ENCODE data around the gene CMTR2. TPM values are rescaled to one million over a fixed set of nuclear protein-coding genes. Genes with fewer than 3 reads are reported as not detected.

CMTR2 gene
- total RNA-seq, 1 donor = 18.8 TPM

DNA sequence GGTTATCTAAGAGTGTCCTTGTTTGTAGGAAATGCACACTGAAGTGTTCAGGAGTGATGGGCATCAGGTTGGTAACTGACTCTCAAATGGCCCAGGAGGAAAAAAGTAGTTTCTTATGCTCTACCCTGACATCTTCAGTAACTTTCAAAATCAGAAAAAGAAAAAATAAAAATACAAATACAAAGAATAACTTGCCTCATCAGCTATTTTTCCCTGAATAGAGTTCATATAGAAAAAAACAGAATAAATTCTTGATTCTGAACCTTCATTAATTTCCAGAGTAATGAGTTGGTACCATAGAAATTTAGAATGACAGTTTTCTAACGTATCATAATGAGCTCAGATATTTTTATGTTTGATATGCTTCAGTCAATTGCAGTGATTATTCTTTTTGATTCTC, 31.4 kb downstream of the CMTR2 start:
- H3K9me3 ChIP-seq (ENCODE audit: low read depth, low read length) = no peaks in the 10 kb centered on the region
- no peak overlapping the region for H3K4me3 ChIP-seq (ENCODE audit: low read length)
- peaks cover 7% of the 10 kb centered on the region for H3K4me1 ChIP-seq (ENCODE audit: insufficient read depth, low read length)
- no peaks in the 10 kb centered on the region for H3K27me3 ChIP-seq (ENCODE audit: insufficient read depth, low read length)

DNA sequence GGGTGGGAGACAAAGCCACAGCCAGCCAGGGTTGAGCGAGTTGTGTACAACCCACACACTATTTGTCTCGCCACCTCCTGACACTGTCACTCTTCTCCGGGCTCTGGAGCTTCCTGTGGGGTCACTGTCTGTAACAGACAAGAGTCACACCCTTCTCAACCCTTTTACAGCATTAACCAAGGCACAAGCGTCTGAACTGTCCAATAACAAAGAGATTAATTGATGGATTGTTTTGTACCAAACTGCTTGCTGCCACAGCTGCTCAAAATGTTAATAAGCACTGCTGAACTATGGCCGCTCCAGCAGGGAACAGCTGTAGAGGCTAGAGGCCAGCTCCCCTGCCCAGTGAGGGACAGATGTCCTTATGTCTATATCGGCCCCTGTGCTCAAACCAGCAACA, 33.5 kb downstream of the CMTR2 start:
- H3K4me3 ChIP-seq (ENCODE audit: low read length) = no peak overlapping the region
- H3K9me3 ChIP-seq (ENCODE audit: low read depth, low read length) = no peaks in the 10 kb centered on the region
- peaks cover 7% of the 10 kb centered on the region for H3K4me1 ChIP-seq (ENCODE audit: insufficient read depth, low read length)
- no peaks in the 10 kb centered on the region for H3K27me3 ChIP-seq (ENCODE audit: insufficient read depth, low read length)

DNA sequence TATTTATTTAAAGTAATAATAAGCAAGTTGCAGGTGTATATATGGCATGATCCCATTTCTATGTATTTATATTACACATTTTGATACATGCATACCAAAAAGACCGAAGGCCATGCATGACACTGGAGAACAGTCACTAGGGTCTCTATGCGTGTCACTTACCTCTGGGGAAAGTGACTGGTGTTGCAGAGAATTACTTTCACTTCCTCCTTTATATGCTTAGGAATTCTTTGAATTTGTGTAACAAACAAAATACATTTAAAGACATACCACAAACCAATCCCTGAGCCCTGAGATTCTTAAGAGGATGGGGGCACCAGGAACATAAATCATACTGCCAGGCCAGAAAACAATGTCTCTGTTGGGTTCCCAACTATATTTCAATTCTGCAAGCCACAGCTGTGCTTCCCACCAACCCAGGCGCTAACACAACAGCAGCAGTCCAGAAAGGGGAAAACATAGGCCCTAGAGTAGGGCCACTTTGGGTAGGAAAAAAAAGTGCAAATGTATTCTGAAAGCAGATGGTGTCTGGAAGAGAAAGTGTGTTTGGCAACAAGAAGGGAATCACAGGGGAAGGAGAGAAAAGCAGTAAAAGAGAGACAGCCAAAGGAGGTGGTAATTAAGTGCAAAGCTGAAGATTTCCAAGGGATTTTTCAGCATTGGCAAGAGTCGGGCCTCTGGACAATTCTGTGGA, 34.2 kb downstream of the CMTR2 start:
- Histone ChIP-seq H3K4me3 (ENCODE audit: low read length) (no peak overlapping the region), H3K27me3 (ENCODE audit: insufficient read depth, low read length) (no peaks in the 10 kb centered on the region), H3K9me3 (ENCODE audit: low read depth, low read length) (no peaks in the 10 kb centered on the region), H3K4me1 (ENCODE audit: insufficient read depth, low read length) (peaks cover 7% of the 10 kb centered on the region)

DNA sequence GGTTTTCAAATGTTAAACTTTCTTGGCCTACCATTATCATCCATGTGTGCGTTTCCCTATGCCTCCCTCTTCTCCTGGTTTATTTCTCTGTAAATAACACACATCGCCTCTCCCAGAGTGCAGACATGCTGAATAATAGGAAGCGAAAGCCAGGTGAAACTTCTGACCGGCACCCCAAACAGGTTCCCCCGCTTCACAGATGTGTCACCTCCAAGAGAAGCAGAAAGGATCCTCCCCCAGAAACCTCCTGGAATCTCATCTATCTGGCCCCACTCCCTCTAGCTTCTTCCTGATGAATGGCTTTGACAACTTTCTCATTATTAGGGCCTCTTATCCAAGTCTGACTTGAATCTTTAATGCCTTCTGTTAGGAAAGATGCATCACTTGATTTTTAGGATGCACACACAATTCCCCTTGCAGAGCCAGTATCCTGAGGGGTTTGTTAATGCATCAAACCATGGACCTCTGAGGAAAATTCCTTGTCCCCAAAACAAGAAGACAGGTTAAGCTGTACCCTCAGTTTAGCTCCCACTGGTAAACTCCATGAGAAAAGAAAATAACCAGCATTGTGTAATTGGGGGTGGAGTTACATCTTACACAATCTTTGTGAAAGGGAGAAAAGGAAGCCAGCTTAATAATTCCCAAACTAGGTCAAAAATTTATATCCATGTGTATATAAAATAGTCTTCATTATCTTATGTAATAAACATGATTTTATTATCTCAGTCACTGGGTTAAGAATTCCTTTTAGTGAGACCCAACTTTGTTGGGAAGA, 38.6 kb downstream of the CMTR2 start:
- no peaks in the 10 kb centered on the region for H3K27me3 ChIP-seq (ENCODE audit: insufficient read depth, low read length)
- no peak overlapping the region for H3K4me3 ChIP-seq (ENCODE audit: low read length)
- H3K9me3 ChIP-seq (ENCODE audit: low read depth, low read length) = no peaks in the 10 kb centered on the region
- H3K4me1 ChIP-seq (ENCODE audit: insufficient read depth, low read length) = peaks cover 7% of the 10 kb centered on the region

DNA sequence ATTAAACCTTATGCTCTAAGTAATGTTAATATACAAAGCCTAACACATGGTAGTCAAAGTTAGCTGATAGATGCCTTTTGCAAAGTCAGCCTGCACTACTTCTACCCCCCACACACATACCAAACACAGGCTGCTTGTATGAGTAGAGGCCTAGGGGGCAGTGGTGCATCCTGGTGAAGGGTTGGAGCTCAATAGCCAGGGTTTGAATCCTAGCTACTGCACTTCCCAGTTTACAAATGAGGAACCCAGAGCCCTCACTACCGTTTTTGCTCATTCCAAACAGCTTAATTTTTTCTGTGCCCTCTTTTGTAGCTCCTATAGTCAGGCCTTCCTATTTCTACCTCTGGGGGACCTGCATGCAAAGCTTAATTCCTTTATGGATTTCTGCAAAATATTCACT, 39.8 kb downstream of the CMTR2 start:
- H3K4me1 ChIP-seq (ENCODE audit: insufficient read depth, low read length) = no peaks in the 10 kb centered on the region

DNA sequence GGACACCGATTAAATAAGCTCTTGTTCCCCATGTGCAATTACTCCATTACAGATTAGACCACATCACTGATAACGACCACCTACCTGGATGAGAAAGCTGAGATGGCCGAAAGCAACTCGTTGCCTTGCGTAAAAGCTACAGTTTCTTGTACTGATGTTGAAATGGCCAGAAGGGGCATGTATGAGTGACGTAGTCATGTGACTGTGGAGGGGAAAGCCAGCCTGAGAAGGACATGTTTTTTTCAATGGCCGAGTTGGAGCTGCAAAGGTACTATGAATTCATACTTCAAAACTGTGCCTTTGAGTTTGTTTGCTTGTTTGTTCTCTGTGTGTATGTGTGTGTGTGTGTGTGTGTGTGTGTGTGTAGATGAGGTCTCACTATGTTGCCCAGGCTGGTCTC, 41.7 kb downstream of the CMTR2 start:
- Histone ChIP-seq H3K4me1 (ENCODE audit: insufficient read depth, low read length) (no peaks in the 10 kb centered on the region), H3K9me3 (ENCODE audit: low read depth, low read length) (no peaks in the 10 kb centered on the region), H3K4me3 (ENCODE audit: low read length) (no peak overlapping the region), H3K27me3 (ENCODE audit: insufficient read depth, low read length) (no peaks in the 10 kb centered on the region)

More for the DNA sequence above, 39.8 kb downstream of the CMTR2 start:
- Histone ChIP-seq H3K27me3 (ENCODE audit: insufficient read depth, low read length) (no peaks in the 10 kb centered on the region), H3K4me3 (ENCODE audit: low read length) (no peak overlapping the region), H3K9me3 (ENCODE audit: low read depth, low read length) (no peaks in the 10 kb centered on the region)

DNA sequence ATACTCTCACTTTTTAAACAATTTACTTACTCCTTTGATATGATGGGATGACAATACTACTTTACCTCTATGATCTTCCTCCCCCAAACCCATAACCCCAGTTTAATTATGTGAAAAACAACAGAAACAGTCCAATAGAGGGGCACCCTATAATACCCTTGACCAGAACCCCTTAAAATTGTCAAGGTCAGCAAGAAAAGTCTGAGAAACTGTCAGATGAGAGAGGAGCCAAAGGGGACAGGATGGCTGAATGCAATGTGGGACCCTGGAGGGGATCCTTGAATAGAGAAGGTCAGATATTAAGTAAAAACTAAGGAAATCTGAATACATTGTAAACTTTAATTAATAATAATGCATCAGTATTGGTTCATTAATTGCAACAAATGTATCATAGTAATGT, 42.9 kb downstream of the CMTR2 start:
- no peaks in the 10 kb centered on the region for H3K4me1 ChIP-seq (ENCODE audit: insufficient read depth, low read length)
- H3K9me3 ChIP-seq (ENCODE audit: low read depth, low read length) = no peaks in the 10 kb centered on the region
- no peak overlapping the region for H3K4me3 ChIP-seq (ENCODE audit: low read length)
- H3K27me3 ChIP-seq (ENCODE audit: insufficient read depth, low read length) = no peaks in the 10 kb centered on the region

DNA sequence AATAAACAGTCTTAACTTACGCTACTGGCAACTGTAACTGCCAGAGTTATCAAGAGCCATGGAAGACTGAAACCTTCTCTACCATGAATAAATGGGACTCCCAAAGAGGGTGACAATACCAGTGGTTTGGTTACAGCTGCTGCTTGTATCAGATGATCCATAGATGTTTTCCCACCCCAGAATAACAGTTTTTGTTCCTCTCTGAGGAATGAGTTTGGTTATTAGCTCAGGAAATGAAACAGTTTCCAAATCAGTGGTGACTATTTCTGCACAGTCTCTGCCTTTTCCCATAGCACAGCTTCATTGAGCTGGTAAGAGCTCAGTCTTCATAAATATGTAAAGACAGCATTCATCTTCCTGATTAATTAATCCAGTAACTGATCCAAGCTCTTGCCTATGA, 44.7 kb downstream of the CMTR2 start:
- Histone ChIP-seq H3K27me3 (ENCODE audit: insufficient read depth, low read length) (no peaks in the 10 kb centered on the region), H3K4me1 (ENCODE audit: insufficient read depth, low read length) (no peaks in the 10 kb centered on the region), H3K9me3 (ENCODE audit: low read depth, low read length) (no peaks in the 10 kb centered on the region), H3K4me3 (ENCODE audit: low read length) (no peak overlapping the region)

DNA sequence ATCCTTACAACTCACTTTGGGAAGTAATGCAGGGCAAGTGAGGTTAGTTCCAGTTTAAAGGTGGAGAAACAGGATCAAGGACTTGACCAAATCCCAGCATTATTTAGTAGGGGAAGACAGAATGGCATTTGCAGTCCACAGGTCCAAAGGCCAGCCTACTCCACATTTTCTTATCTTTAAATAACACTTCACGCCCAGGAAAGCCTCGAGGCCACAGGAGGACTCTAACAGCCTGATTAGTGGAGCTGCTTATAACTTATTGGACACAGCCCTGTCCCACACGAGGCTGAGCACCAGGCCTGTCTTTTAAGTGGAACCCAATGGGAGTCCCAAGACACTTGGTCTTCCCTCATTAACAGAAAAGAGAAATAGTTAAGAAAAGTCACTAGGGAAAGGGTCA, 46.6 kb downstream of the CMTR2 start:
- Histone ChIP-seq H3K4me3 (ENCODE audit: low read length) (no peak overlapping the region), H3K27me3 (ENCODE audit: insufficient read depth, low read length) (no peaks in the 10 kb centered on the region), H3K9me3 (ENCODE audit: low read depth, low read length) (no peaks in the 10 kb centered on the region), H3K4me1 (ENCODE audit: insufficient read depth, low read length) (no peaks in the 10 kb centered on the region)

DNA sequence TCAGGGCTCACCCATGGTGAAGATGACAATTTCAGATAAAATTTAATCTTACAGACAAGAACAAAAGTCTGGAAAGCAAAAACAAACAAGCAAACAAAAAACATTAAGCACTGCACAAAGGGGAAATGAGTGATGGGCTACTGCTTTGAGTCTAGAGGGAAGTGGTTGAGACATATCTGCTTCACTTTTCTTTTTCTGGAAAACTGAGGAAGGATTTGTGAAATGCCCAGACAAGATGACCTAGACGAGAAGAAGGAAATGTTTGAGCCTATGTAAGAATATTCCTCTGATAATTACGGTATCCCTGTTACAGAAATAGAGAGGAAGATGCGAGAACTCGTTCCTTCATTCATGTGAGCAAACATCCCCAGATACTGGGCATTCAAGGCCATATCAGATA, 47.2 kb downstream of the CMTR2 start:
- Histone ChIP-seq H3K9me3 (ENCODE audit: low read depth, low read length) (no peaks in the 10 kb centered on the region), H3K4me1 (ENCODE audit: insufficient read depth, low read length) (no peaks in the 10 kb centered on the region), H3K4me3 (ENCODE audit: low read length) (no peak overlapping the region), H3K27me3 (ENCODE audit: insufficient read depth, low read length) (no peaks in the 10 kb centered on the region)

Other genes with a start within 250 kb of the CMTR2 start
- gene HYDIN, start 58.7 kb downstream of the CMTR2 start, total RNA-seq = 0.21 TPM
- not detected for gene CALB2, start 69.3 kb upstream of the CMTR2 start, total RNA-seq
- not detected for gene TLE7, start 152.7 kb upstream of the CMTR2 start, total RNA-seq
- 6.5 TPM for gene ZNF23, start 172.8 kb upstream of the CMTR2 start, total RNA-seq
- 2.6 TPM for gene ZNF19, start 199.9 kb upstream of the CMTR2 start, total RNA-seq
- not detected for gene CHST4, start 237.0 kb upstream of the CMTR2 start, total RNA-seq

All from mononuclear cell (primary cell).